Smooth muscle cell (in vitro differentiated cells): Measurements from ENCODE around the gene NKX3-2. TPM values are rescaled to one million over a fixed set of nuclear protein-coding genes. Genes with fewer than 3 reads are reported as not detected.

ENCODE experiments used
- DNase-seq: peaks from one replicate; lab custom pipeline; 2025; ENCODE audit not compliant: unreplicated experiment; lab: John Stamatoyannopoulos, UW
- H2AFZ ChIP-seq: fragments of 200-600 bp; sonication (generic); 2 replicates; pipeline ENCODE4 v1.6.0; 2016; ENCODE audit warnings: antibody characterized with exemption, low read depth, mild to moderate bottlenecking
- H3F3A ChIP-seq: fragments of 200-600 bp; sonication (generic); 2 replicates; pipeline ENCODE4 v1.6.0; 2017; ENCODE audit warnings: antibody characterized with exemption, low read depth
- H3K27ac ChIP-seq: fragments of 200-600 bp; sonication (generic); 2 replicates; pipeline ENCODE4 v1.5.1; 2016; ENCODE audit warnings: low read depth, mild to moderate bottlenecking
- H3K27me3 ChIP-seq: fragments of 200-600 bp; sonication (generic); 2 replicates; pipeline ENCODE4 v1.6.1; 2016; ENCODE audit warnings: low read depth, mild to moderate bottlenecking
- H3K36me3 ChIP-seq: fragments of 200-600 bp; sonication (generic); 2 replicates; pipeline ENCODE4 v1.5.1; 2016; ENCODE audit warnings: low read depth
- H3K4me1 ChIP-seq: fragments of 200-600 bp; sonication (generic); 2 replicates; pipeline ENCODE4 v1.5.1; 2016; ENCODE audit warnings: low read depth
- H3K4me2 ChIP-seq: fragments of 200-600 bp; sonication (generic); 2 replicates; pipeline ENCODE4 v1.6.0; 2016; ENCODE audit warnings: mild to moderate bottlenecking
- H3K4me3 ChIP-seq: fragments of 200-600 bp; sonication (generic); 2 replicates; pipeline ENCODE4 v1.5.1; 2016; ENCODE audit warnings: mild to moderate bottlenecking
- H3K79me2 ChIP-seq: fragments of 200-600 bp; sonication (generic); 2 replicates; pipeline ENCODE4 v1.6.0; 2016; ENCODE audit warnings: low read depth, mild to moderate bottlenecking
- H3K9ac ChIP-seq: fragments of 200-600 bp; sonication (generic); 2 replicates; pipeline ENCODE4 v1.6.0; 2016; ENCODE audit warnings: low read depth
- H3K9me3 ChIP-seq: fragments of 200-600 bp; sonication (generic); replicated peaks from 2 replicates; pipeline ENCODE4 v1.5.1; 2016; ENCODE audit warnings: low read depth
- H4K20me1 ChIP-seq: fragments of 200-600 bp; sonication (generic); 2 replicates; pipeline ENCODE4 v1.6.0; 2016; ENCODE audit warnings: low read depth
- WGBS: methylation state at CpG from one replicate; pipeline ENCODE4 v1.1.7; 2016; ENCODE audit warnings: low lambda C conversion rate; 5-methylcytosine and 5-hydroxymethylcytosine counted together
- polyA plus RNA-seq: library from polyadenylated mRNA; unstranded; fragments of >200 nt; fragmentation: Nextera tagmentation; extraction: Ambion mirVana; gene quantifications from 2 replicates; pipeline ENCODE4 v1.2.1, GENCODE V29; 2016
- total RNA-seq: library from RNA; depleted of rRNA; stranded (reverse); fragments of >200 nt; gene quantifications from 2 replicates; pipeline ENCODE4 v1.2.3, GENCODE V29; 2014
- TF ChIP-seq, protein P1 (sequence below): fragments of 200-600 bp; sonication (generic); IDR thresholded peaks from 2 replicates; pipeline ENCODE4 v1.5.1; 2017; ENCODE audit warnings: borderline replicate concordance, mild to moderate bottlenecking, antibody characterized with exemption; ENCODE audit not compliant: insufficient read depth, poor library complexity, severe bottlenecking

The NKX3-2 gene
- total and polyA plus RNA-seq, 2 experiments from 2014 or later: 3.6 to 6.7 TPM

DNA sequence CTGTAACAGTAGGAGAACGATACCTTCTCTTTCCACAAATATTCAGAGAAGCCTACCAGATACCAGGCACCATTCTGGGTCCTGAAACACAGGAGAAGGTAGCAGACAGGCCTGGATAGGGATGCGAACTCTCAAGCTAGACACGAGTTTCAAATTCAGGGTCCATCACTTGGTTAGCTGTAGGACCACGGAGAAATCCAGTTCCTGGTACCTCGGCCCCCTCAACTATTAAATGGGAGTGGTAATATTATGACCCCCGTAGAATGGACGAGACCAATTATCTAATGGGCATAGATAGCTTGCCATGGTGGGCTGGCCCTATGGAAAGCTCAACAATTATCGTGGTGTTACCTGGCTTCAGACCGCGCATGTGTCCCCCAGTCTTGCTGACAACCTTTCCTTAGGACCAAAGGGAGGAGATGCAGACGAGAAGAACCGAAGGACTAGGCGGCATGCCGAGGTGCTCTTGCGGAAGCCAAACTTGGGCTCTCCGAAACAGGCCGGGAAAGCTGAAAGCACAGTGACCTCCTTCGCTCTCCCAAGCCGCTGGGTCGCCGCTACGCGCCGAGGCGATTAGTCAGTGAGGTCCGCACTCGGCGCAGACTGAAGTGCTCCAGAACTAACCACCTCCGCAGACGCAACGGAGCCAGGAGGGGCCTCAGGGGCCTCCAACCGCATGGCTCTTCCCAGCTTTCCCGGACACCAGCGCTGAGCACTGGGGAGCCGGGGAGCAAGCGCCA lies 19.6 kb downstream of the NKX3-2 start:
- H3K4me2 ChIP-seq: peak overlapping the region; percentile 50
- H3K27me3 ChIP-seq: peaks cover 74% of the 10 kb centered on the region
- H2AFZ ChIP-seq: no peak overlapping the region
- TF ChIP-seq, protein P1, sequence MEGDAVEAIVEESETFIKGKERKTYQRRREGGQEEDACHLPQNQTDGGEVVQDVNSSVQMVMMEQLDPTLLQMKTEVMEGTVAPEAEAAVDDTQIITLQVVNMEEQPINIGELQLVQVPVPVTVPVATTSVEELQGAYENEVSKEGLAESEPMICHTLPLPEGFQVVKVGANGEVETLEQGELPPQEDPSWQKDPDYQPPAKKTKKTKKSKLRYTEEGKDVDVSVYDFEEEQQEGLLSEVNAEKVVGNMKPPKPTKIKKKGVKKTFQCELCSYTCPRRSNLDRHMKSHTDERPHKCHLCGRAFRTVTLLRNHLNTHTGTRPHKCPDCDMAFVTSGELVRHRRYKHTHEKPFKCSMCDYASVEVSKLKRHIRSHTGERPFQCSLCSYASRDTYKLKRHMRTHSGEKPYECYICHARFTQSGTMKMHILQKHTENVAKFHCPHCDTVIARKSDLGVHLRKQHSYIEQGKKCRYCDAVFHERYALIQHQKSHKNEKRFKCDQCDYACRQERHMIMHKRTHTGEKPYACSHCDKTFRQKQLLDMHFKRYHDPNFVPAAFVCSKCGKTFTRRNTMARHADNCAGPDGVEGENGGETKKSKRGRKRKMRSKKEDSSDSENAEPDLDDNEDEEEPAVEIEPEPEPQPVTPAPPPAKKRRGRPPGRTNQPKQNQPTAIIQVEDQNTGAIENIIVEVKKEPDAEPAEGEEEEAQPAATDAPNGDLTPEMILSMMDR: no peak
- H3K4me3 ChIP-seq: no peak overlapping the region
- H3K27ac ChIP-seq: no peak overlapping the region
- H4K20me1 ChIP-seq: no peaks in the 10 kb centered on the region
- 53% methylated on average over 36 of the region's 36 CpGs for WGBS
- DNase-seq: no peak
- no peaks in the 10 kb centered on the region for H3K36me3 ChIP-seq
- H3K9ac ChIP-seq: no peak overlapping the region
- H3K79me2 ChIP-seq: no peaks in the 10 kb centered on the region
- no peaks in the 10 kb centered on the region for H3K9me3 ChIP-seq
- no peaks in the 10 kb centered on the region for H3K4me1 ChIP-seq
- no peaks in the 10 kb centered on the region for H3F3A ChIP-seq

DNA sequence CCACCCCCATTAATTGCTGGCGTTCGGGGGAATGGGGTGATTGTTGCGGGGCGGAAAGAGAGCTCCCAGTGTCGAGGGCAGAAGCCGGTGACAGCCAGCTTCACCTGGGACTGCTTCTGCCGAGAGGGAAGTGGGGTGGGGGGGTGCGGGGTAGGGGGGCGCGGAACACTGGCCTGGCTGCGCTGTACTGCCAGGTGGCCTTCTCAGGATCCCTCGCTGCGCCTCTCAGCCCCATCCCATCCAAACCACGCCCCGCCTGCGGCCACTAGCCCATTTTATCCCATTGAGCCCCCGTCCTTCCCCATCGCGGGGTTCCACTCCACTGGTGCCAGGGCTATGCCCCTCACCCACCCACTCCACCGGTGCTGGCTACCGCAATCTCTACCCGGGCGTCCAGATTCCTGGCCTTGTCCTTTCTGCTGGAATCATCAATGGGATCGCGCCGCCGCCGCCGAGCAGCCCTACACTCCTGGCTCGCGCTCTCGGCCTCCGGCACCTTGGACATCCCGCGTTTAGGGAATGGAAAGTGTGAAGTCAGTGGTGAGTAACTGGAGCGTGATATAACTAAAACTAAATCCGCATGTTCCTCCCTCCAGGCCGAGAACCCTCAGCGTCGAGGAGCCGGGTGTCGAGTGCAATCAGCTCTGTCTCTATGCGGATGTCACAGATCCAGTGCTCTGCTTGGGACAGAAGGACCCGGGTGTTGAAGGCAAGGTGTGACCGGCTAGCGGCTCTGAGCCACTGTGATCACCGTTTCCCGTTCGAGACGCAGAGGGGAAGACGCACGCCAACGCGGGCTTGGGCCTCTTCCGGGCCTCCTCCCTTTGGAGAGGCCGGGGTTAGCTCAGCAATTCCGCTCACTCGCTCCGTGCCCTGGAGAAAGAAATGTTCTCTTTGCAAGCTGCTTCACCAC lies 20.5 kb downstream of the NKX3-2 start:
- H3K27me3 ChIP-seq: peaks cover 66% of the 10 kb centered on the region
- H3K4me3 ChIP-seq: no peak overlapping the region
- 61% methylated on average over 54 of the region's 59 CpGs for WGBS
- H3K4me2 ChIP-seq: no peak overlapping the region
- no peaks in the 10 kb centered on the region for H3K36me3 ChIP-seq
- no peaks in the 10 kb centered on the region for H3F3A ChIP-seq
- H3K4me1 ChIP-seq: no peaks in the 10 kb centered on the region
- no peak overlapping the region for H3K27ac ChIP-seq
- TF ChIP-seq, protein P1: no peak
- H3K9ac ChIP-seq: no peak overlapping the region
- no peaks in the 10 kb centered on the region for H4K20me1 ChIP-seq
- no peaks in the 10 kb centered on the region for H3K79me2 ChIP-seq
- no peak for DNase-seq
- H2AFZ ChIP-seq: no peak overlapping the region
- no peaks in the 10 kb centered on the region for H3K9me3 ChIP-seq

DNA sequence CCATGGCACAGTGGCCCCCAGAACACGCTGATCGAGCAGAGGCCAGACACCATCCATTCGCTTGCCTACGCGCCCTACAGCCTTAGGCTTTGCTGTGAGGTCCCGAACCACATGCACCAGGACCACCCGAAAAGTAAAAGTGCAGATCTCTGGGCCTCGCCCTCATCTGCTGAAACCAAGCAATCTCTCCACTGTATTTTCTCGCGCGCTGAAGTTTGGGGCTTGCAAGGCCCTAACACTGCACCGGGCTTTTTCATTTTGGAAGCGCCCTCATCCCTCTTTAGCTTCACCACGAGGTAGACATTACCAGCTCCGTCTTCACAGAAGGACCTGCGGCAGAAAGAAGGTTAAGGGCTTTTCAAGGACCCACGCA lies 21.2 kb downstream of the NKX3-2 start:
- Histone ChIP-seq H4K20me1 (no peaks in the 10 kb centered on the region), H2AFZ (no peak overlapping the region), H3K4me1 (no peaks in the 10 kb centered on the region)

More for the DNA sequence above, 21.2 kb downstream of the NKX3-2 start:
- Histone ChIP-seq H3K4me2 (peak overlapping the region; percentile 68), H3K27ac (no peak overlapping the region), H3K27me3 (peaks cover 58% of the 10 kb centered on the region), H3K9me3 (no peaks in the 10 kb centered on the region), H3K9ac (no peak overlapping the region), H3K4me3 (no peak overlapping the region), H3K79me2 (no peaks in the 10 kb centered on the region), H3K36me3 (no peaks in the 10 kb centered on the region), H3F3A (no peaks in the 10 kb centered on the region)
- TF ChIP-seq, protein P1: no peak
- WGBS: 56% methylated on average over 17 of the region's 17 CpGs
- no peak for DNase-seq
